ENCODE data around the gene CLHC1.
A peak's percentile ranks its signal among the peaks of the same experiment; 100 is the strongest.
"Not testable (repeated sequence)": the region's sequence is repeated elsewhere in the genome, so short reads cannot be mapped to it uniquely, and the experiment has no call there.

CLHC1 gene

GRCh38 chr2:55158111-55158814, 73.8 kb downstream of the CLHC1 start:
- no peak overlapping the region for H3K4me3 ChIP-seq (ENCODE audit: low read length)
- peak; percentile 52 for DNase-seq (ENCODE audit: low read depth, low spot score)

GRCh38 chr2:55157474-55157884, 74.6 kb downstream of the CLHC1 start:
- DNase-seq (ENCODE audit: low read depth, low spot score), result no peak

GRCh38 chr2:55156984-55157383, 75.1 kb downstream of the CLHC1 start:
- no peak overlapping the region for H3K4me3 ChIP-seq (ENCODE audit: low read length)
- DNase-seq (ENCODE audit: low read depth, low spot score), result no peak

More at GRCh38 chr2:55157474-55157884, 74.6 kb downstream of the CLHC1 start:
- no peak overlapping the region for H3K4me3 ChIP-seq (ENCODE audit: low read length)

- no peak overlapping the region for H3K4me3 ChIP-seq (ENCODE audit: low read length)
- no peak for DNase-seq (ENCODE audit: low read depth, low spot score)
Measured at GRCh38 chr2:55156326-55156725, 75.8 kb downstream of the CLHC1 start.

- no peak overlapping the region for H3K4me3 ChIP-seq (ENCODE audit: low read length)
- DNase-seq (ENCODE audit: low read depth, low spot score), result no peak
Measured at GRCh38 chr2:55155764-55156281, 76.3 kb downstream of the CLHC1 start.

GRCh38 chr2:55155206-55155605, 76.9 kb downstream of the CLHC1 start:
- no peak overlapping the region for H3K4me3 ChIP-seq (ENCODE audit: low read length)
- no peak for DNase-seq (ENCODE audit: low read depth, low spot score)

- no peak for DNase-seq (ENCODE audit: low read depth, low spot score)
- no peak overlapping the region for H3K4me3 ChIP-seq (ENCODE audit: low read length)
Measured at GRCh38 chr2:55154525-55155030, 77.5 kb downstream of the CLHC1 start.

GRCh38 chr2:55153584-55154299, 78.4 kb downstream of the CLHC1 start:
- no peak for DNase-seq (ENCODE audit: low read depth, low spot score)
- H3K4me3 ChIP-seq (ENCODE audit: low read length), result no peak overlapping the region

GRCh38 chr2:55152475-55153412, 79.3 kb downstream of the CLHC1 start:
- no peak for DNase-seq (ENCODE audit: low read depth, low spot score)
- H3K4me3 ChIP-seq (ENCODE audit: low read length), result no peak overlapping the region

- no peak for DNase-seq (ENCODE audit: low read depth, low spot score)
- H3K4me3 ChIP-seq (ENCODE audit: low read length), result no peak overlapping the region
Measured at GRCh38 chr2:55151733-55152433, 80.2 kb downstream of the CLHC1 start.

- DNase-seq (ENCODE audit: low read depth, low spot score), result no peak
- no peak overlapping the region for H3K4me3 ChIP-seq (ENCODE audit: low read length)
Measured at GRCh38 chr2:55150834-55151233, 81.3 kb downstream of the CLHC1 start.

- no peak for DNase-seq (ENCODE audit: low read depth, low spot score)
- H3K4me3 ChIP-seq (ENCODE audit: low read length), result no peak overlapping the region
Measured at GRCh38 chr2:55148269-55148668, 83.8 kb downstream of the CLHC1 start.

- H3K4me3 ChIP-seq (ENCODE audit: low read length), result no peak overlapping the region
- DNase-seq (ENCODE audit: low read depth, low spot score), result no peak
Measured at GRCh38 chr2:55147531-55147930, 84.6 kb downstream of the CLHC1 start.

GRCh38 chr2:55147041-55147440, 85.1 kb downstream of the CLHC1 start:
- no peak for DNase-seq (ENCODE audit: low read depth, low spot score)
- no peak overlapping the region for H3K4me3 ChIP-seq (ENCODE audit: low read length)

- no peak for DNase-seq (ENCODE audit: low read depth, low spot score)
- no peak overlapping the region for H3K4me3 ChIP-seq (ENCODE audit: low read length)
Measured at GRCh38 chr2:55146263-55146662, 85.8 kb downstream of the CLHC1 start.

- DNase-seq (ENCODE audit: low read depth, low spot score), result no peak
- no peak overlapping the region for H3K4me3 ChIP-seq (ENCODE audit: low read length)
Measured at GRCh38 chr2:55144922-55145820, 86.9 kb downstream of the CLHC1 start.

GRCh38 chr2:55143706-55144105, 88.4 kb downstream of the CLHC1 start:
- not testable (repeated sequence) for H3K4me3 ChIP-seq (ENCODE audit: low read length); DNase-seq (ENCODE audit: low read depth, low spot score)

- DNase-seq (ENCODE audit: low read depth, low spot score), result no peak
- H3K4me3 ChIP-seq (ENCODE audit: low read length), result no peak overlapping the region
Measured at GRCh38 chr2:55142518-55142917, 89.6 kb downstream of the CLHC1 start.

Data from Jurkat, Clone E6-1 (cell line).